ENCODE results near the gene EIF2A.

The EIF2A gene

DNA sequence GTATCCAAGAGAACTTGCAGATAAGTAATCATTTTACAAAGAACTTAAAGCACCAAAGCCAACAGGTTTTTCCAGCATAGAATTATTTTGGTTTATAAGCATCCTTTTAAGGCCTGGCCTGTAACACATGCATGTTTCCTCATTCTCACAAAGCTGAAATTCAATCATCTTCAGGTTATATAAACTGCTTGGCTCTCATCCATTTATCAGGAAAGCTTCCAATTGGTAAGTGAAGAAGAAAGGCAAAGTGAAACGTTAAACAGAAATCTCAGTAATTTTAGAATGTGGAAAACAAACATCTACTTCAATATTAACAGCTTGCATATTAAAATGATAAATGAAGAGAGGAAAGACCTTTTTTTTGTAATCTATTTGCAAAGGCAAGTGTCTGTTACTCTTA is 1.9 kb upstream of the EIF2A start:
- H3K27me3 Mint-ChIP-seq (ENCODE audit: low read depth), result no peaks in the 10 kb centered on the region
- H3K9me3 Mint-ChIP-seq, result no peaks in the 10 kb centered on the region
- peaks cover 10% of the 10 kb centered on the region for H3K36me3 Mint-ChIP-seq (ENCODE audit: low read depth)
- no peak for TF ChIP-seq CTCF (IDR thresholded peaks at IDR 0.05; ENCODE audit: unreplicated experiment in 3 of 3)
- H3K4me3 Mint-ChIP-seq, result peak overlapping the region; percentile 87 to 100 (median 88)
- H3K4me1 Mint-ChIP-seq, result peaks cover 33% of the 10 kb centered on the region
- H3K27ac Mint-ChIP-seq, result peak overlapping the region; percentile 20 to 95 (median 49)

DNA sequence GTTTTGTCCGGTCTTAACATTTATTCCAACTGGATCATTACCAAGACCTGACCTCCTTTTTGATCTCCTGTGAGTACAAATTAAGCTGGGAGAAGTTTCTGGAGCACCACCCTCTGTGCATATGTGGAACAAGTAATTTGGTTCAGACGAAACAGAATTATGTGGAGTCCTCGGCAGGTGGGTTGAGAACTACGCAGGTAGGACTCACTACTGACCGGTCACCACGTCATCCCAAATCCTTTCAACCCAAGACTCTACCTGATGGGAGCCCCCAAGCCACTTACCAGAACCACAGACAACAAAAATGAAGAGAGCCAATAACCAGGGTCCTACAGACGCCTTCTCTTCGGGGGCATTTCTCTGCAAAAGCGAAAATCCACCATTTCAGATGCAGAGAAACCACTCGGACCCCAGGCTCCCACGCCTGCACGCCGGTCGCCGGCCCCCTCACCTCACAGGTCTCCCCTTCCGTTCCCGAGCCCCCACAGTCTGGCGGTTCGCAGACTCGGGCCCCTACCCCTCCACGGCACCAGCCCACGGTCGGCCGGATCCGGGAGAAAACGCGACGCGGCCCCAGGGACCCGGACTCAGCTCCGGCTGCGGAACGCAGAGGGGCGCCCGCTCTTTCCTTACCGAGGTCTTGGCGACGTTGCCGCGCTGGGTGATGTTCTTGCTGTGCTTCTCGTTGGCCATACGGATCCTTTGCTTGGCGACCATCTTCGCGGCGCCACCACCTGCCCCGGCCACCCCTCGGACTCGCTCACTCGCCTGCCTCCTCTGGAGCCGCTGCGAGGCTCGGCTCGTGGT is 965 bp upstream of the EIF2A start:
- Mint-ChIP-seq H3K4me1 (peaks cover 36% of the 10 kb centered on the region), H3K9me3 (no peaks in the 10 kb centered on the region), H3K27ac (peak overlapping the region; percentile 94 to 95 (median 95)), H3K4me3 (peak overlapping the region; percentile 87 to 100 (median 88)), H3K27me3 (ENCODE audit: low read depth) (no peaks in the 10 kb centered on the region), H3K36me3 (ENCODE audit: low read depth) (peaks cover 10% of the 10 kb centered on the region)
- TF ChIP-seq CTCF (IDR thresholded peaks at IDR 0.05; ENCODE audit: unreplicated experiment in 3 of 3), result no peak

DNA sequence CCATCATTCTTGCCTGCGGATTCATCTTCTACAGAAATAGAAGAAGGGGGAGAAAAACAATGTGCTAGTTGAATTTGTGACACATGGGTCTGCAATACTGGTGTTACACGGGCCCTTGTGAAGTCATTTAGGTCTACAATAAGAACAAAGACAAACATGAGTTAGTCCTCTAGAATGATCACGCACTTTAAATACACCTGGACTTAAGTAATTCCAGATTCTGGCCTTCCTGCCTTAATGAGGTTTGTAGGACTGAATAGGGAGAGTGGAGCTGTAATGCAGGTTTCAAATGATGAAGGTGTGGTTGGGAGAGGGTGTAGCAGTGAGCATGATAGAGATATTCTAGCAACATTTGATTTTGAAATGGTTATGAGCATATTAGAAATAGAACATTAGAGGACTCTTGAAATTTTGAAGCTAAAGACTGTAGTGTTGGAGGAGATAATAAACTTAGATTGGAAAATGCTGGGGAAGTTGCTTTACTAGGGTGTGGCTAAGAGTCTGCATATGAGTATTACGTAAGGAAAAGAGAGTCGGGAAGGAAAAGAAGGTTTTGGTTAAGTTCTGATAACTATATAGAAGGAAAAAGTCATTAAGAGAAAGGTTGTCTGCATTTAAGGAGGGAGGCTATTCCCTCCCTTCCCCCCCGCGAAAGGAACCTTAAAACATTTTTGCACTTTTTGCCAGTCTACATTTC is 606 bp downstream of the EIF2A start:
- H3K9me3 Mint-ChIP-seq, result no peaks in the 10 kb centered on the region
- TF ChIP-seq CTCF (IDR thresholded peaks at IDR 0.05; ENCODE audit: unreplicated experiment in 3 of 3), result no peak
- H3K36me3 Mint-ChIP-seq (ENCODE audit: low read depth), result peaks cover 3% of the 10 kb centered on the region

DNA sequence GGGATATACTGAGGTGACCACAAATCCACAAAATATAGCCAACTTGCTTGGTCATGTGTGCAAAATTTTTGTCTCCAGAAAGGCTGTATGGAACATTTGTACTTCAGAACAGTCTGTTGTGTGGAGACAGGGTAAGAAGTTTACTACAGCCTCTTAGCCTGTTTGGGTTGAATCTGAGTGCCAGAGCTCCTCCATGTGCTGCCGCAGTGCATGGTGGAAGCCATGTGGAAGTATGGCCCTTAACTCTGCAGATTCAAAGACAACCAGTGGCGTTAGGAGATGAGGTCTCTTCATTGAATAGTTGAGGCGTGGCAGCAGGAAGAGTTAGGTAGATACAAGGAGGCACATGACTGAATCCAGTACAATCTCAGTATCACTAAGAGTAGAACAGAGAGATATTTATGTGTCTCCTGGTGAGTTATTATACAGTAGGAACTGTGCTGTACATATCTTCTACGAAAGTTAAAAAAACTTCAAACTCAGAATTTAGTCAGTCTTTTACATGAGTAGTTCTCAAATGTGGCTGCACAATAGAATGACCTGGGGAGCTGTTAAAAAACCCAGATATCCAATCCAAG is 9.4 kb downstream of the EIF2A start:
- no peaks in the 10 kb centered on the region for H3K27me3 Mint-ChIP-seq (ENCODE audit: low read depth)
- no peaks in the 10 kb centered on the region for H3K9me3 Mint-ChIP-seq
- peaks cover 2% of the 10 kb centered on the region for H3K4me1 Mint-ChIP-seq
- peaks cover 58% of the 10 kb centered on the region for H3K36me3 Mint-ChIP-seq (ENCODE audit: low read depth)
- H3K27ac Mint-ChIP-seq, result no peak overlapping the region
- no peak overlapping the region for H3K4me3 Mint-ChIP-seq
- TF ChIP-seq CTCF (IDR thresholded peaks at IDR 0.05; ENCODE audit: unreplicated experiment in 3 of 3), result no peak

More for the DNA sequence above, 606 bp downstream of the EIF2A start:
- peak overlapping the region; percentile 87 to 100 (median 88) for H3K4me3 Mint-ChIP-seq
- peak overlapping the region; percentile 94 to 95 (median 95) for H3K27ac Mint-ChIP-seq
- H3K4me1 Mint-ChIP-seq, result peaks cover 41% of the 10 kb centered on the region
- H3K27me3 Mint-ChIP-seq (ENCODE audit: low read depth), result no peaks in the 10 kb centered on the region

GRCh38 chr3:150556792-150557191 is 10.2 kb downstream of the EIF2A start:
- Mint-ChIP-seq H3K9me3 (no peaks in the 10 kb centered on the region), H3K27ac (no peak overlapping the region), H3K4me3 (no peak overlapping the region), H3K27me3 (ENCODE audit: low read depth) (no peaks in the 10 kb centered on the region), H3K4me1 (no peaks in the 10 kb centered on the region), H3K36me3 (ENCODE audit: low read depth) (peaks cover 58% of the 10 kb centered on the region)
- TF ChIP-seq CTCF (IDR thresholded peaks at IDR 0.05; ENCODE audit: unreplicated experiment in 3 of 3), result no peak
